Gastroesophageal sphincter (tissue), 3 donors: ENCODE measurements around the gene GPX1.

Source experiments
- CTCF ChIP-seq, 4 experiments: fragments of 200-600 bp in 2 of 4; fragments of 450-650 bp in 2 of 4; sonication (generic) in 1 of 4; IDR thresholded peaks; one replicate each; pipeline ENCODE4 v1.5.1; 2017 to 2019; ENCODE audit warnings: antibody characterized with exemption in 4 of 4, mild to moderate bottlenecking in 2 of 4, moderate library complexity in 2 of 4
- EP300 ChIP-seq: sonication (generic); formaldehyde crosslinking; IDR thresholded peaks from one replicate; pipeline ENCODE4 v1.6.1; 2017; ENCODE audit warnings: antibody characterized with exemption, mild to moderate bottlenecking
- POLR2A ChIP-seq, 2 donors: fragments of 450-650 bp; IDR thresholded peaks; one replicate each; pipeline ENCODE4 v1.6.1; 2017; ENCODE audit warnings: antibody characterized with exemption in 2 of 2, mild to moderate bottlenecking in 2 of 2, moderate library complexity in 1 of 2
- POLR2AphosphoS5 ChIP-seq: sonication (generic); formaldehyde crosslinking; IDR thresholded peaks from one replicate; pipeline ENCODE4 v1.6.1; 2017; ENCODE audit warnings: antibody characterized with exemption

- TF ChIP-seq POLR2A (IDR thresholded peaks at IDR 0.05): no peak
- TF ChIP-seq CTCF (IDR thresholded peaks at IDR 0.05): no peak
- TF ChIP-seq EP300: no peak
- no peak for TF ChIP-seq POLR2AphosphoS5
Measured at GRCh38 chr3:49401766-49402165, 43.6 kb upstream of the GPX1 start.
